WERI-Rb-1 (cell line): ENCODE data around the gene MIPEP.

ENCODE experiments used
- DNase-seq: peaks from one replicate; pipeline ENCODE4 v3.0.0-alpha.2; 2020
- H3K27ac ChIP-seq: fragments of 250-450 bp; sonication (Bioruptor Pico); 2 replicates; pipeline ENCODE4 v1.5.1; 2020; ENCODE audit warnings: mild to moderate bottlenecking, moderate library complexity
- H3K27me3 ChIP-seq: fragments of 250-450 bp; sonication (Bioruptor Pico); 2 replicates; pipeline ENCODE4 v1.5.1; 2021; ENCODE audit warnings: mild to moderate bottlenecking, low read depth, moderate library complexity; ENCODE audit not compliant: insufficient read depth, severe bottlenecking
- H3K36me3 ChIP-seq: fragments of 250-450 bp; sonication (Bioruptor Pico); 2 replicates; pipeline ENCODE4 v1.5.1; 2020; ENCODE audit warnings: mild to moderate bottlenecking, moderate library complexity
- H3K4me3 ChIP-seq: 2 replicates; pipeline ENCODE4 v1.5.1; 2011; ENCODE audit warnings: low read depth, mild to moderate bottlenecking, control low read depth, low read length
- H3K9me3 ChIP-seq: fragments of 250-450 bp; sonication (Bioruptor Pico); 2 replicates; pipeline ENCODE4 v1.5.1; 2021; ENCODE audit warnings: mild to moderate bottlenecking, moderate library complexity; ENCODE audit not compliant: severe bottlenecking
- TF ChIP-seq, protein P1 (sequence below): IDR thresholded peaks from 2 replicates; pipeline ENCODE4 v1.5.1; 2011; ENCODE audit warnings: low read depth, mild to moderate bottlenecking, control low read depth, inconsistent platforms, low read length

The MIPEP gene

GRCh38 chr13:23743278-23744076 is 145.7 kb downstream of the MIPEP start:
- Histone ChIP-seq H3K27ac (no peak overlapping the region), H3K27me3 (no peaks in the 10 kb centered on the region), H3K36me3 (no peaks in the 10 kb centered on the region), H3K4me3 (no peak overlapping the region), H3K9me3 (no peaks in the 10 kb centered on the region)
- DNase-seq: no peak
- TF ChIP-seq, protein P1, sequence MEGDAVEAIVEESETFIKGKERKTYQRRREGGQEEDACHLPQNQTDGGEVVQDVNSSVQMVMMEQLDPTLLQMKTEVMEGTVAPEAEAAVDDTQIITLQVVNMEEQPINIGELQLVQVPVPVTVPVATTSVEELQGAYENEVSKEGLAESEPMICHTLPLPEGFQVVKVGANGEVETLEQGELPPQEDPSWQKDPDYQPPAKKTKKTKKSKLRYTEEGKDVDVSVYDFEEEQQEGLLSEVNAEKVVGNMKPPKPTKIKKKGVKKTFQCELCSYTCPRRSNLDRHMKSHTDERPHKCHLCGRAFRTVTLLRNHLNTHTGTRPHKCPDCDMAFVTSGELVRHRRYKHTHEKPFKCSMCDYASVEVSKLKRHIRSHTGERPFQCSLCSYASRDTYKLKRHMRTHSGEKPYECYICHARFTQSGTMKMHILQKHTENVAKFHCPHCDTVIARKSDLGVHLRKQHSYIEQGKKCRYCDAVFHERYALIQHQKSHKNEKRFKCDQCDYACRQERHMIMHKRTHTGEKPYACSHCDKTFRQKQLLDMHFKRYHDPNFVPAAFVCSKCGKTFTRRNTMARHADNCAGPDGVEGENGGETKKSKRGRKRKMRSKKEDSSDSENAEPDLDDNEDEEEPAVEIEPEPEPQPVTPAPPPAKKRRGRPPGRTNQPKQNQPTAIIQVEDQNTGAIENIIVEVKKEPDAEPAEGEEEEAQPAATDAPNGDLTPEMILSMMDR: no peak

- Histone ChIP-seq H3K36me3 (no peaks in the 10 kb centered on the region), H3K4me3 (no peak overlapping the region), H3K27me3 (no peaks in the 10 kb centered on the region), H3K9me3 (no peaks in the 10 kb centered on the region), H3K27ac (no peak overlapping the region)
- peak; percentile 58 for DNase-seq
- TF ChIP-seq, protein P1: peak; percentile 72
These were observed 147.2 kb downstream of the MIPEP start for GRCh38 chr13:23741879-23742510.

GRCh38 chr13:23740002-23740401 is 149.2 kb downstream of the MIPEP start:
- H3K27me3 ChIP-seq: no peaks in the 10 kb centered on the region
- no peak overlapping the region for H3K27ac ChIP-seq
- no peak for DNase-seq
- H3K4me3 ChIP-seq: no peak overlapping the region
- no peaks in the 10 kb centered on the region for H3K9me3 ChIP-seq
- no peaks in the 10 kb centered on the region for H3K36me3 ChIP-seq
- TF ChIP-seq, protein P1: no peak

DNA sequence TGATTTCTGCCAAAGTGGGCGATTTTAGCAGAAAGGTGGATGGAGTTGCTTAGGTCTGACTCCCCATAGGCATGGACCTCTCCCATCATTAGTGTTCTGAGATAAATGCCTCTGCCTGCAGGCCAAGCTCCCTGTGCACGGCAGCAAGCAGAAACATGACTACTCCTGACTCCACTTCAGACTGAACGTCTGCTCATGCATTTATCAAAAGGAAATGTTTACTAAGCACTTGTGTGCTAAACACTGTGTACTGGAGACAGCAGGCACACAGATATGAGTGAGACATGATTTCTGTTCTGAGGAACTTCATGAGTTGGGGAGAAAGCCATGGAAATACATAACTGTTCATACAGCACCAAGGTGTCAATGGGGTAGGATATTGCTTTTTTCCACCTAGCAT is 149.6 kb downstream of the MIPEP start:
- TF ChIP-seq, protein P1: no peak
- H3K27me3 ChIP-seq: no peaks in the 10 kb centered on the region

GRCh38 chr13:23736541-23736940 is 152.7 kb downstream of the MIPEP start:
- H3K36me3 ChIP-seq: no peaks in the 10 kb centered on the region
- no peaks in the 10 kb centered on the region for H3K9me3 ChIP-seq
- no peak overlapping the region for H3K4me3 ChIP-seq
- no peak for DNase-seq
- no peaks in the 10 kb centered on the region for H3K27me3 ChIP-seq
- H3K27ac ChIP-seq: no peak overlapping the region
- TF ChIP-seq, protein P1: no peak

More for the DNA sequence above, 149.6 kb downstream of the MIPEP start:
- Histone ChIP-seq H3K4me3 (no peak overlapping the region), H3K9me3 (no peaks in the 10 kb centered on the region), H3K27ac (no peak overlapping the region), H3K36me3 (no peaks in the 10 kb centered on the region)
- no peak for DNase-seq

GRCh38 chr13:23735329-23735728 is 153.9 kb downstream of the MIPEP start:
- no peak for DNase-seq
- Histone ChIP-seq H3K27me3 (no peaks in the 10 kb centered on the region), H3K36me3 (no peaks in the 10 kb centered on the region), H3K27ac (no peak overlapping the region), H3K9me3 (no peaks in the 10 kb centered on the region), H3K4me3 (no peak overlapping the region)
- TF ChIP-seq, protein P1: no peak
